ENCODE results near the gene OR4D10.

DNA sequence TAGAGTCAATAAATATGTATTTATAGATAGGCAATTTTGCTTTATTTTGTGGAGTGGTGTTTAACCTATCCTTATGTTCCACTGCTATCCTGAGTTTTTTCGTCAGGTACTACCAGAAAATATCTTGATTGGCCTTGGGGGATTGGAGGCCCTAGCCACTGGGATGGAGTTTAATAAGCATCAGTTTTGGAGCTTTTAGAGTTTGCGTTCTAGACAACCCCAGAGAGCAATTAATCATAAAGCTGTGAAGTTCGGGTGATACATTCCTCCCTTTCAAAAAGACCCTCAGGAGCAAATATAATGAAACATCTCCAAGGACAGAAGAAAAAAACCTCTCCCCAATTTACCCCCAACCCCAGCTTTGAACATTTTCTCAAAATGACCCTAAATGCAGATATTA, 36.9 kb upstream of the OR4D10 start, which contains the start of gene OR5A1:
- no peak for TF ChIP-seq CTCF (IDR thresholded peaks at IDR 0.05)
- no peak for TF ChIP-seq POLR2A (IDR thresholded peaks at IDR 0.05)
